SH-SY5Y (cell line): ENCODE results near the gene PTPRM.

Experiments used
- GATA2 ChIP-seq: IDR thresholded peaks from 2 replicates; pipeline ENCODE4 v1.6.1; 2011; ENCODE audit warnings: mild to moderate bottlenecking, low read depth, low read length
- GATA3 ChIP-seq: IDR thresholded peaks from 2 replicates; pipeline ENCODE4 v1.6.1; 2011; ENCODE audit warnings: low read depth, mild to moderate bottlenecking, low read length, moderate library complexity

DNA sequence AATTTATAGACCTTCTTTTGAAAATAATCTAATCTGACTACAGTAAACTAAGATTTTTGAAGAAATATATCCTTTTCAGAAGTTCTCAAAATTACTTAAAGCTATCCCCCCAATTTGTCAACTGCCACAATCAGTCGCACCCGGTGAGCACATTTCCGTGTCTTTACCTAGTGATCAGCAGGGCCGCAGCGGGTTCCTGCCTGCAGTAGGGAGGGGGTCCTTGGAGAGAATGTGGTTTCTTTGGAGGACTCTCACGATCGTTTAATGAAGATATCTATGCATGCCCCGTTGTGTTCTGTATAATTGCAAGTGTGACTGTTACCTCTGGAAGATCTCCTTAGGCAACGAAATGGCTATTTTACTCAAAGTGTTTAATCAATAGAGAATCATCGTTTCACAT, 790.2 kb downstream of the PTPRM start:
- TF ChIP-seq GATA3 (no peak), GATA2 (no peak)
